ENCODE measurements around the gene AP5S1.

DNA sequence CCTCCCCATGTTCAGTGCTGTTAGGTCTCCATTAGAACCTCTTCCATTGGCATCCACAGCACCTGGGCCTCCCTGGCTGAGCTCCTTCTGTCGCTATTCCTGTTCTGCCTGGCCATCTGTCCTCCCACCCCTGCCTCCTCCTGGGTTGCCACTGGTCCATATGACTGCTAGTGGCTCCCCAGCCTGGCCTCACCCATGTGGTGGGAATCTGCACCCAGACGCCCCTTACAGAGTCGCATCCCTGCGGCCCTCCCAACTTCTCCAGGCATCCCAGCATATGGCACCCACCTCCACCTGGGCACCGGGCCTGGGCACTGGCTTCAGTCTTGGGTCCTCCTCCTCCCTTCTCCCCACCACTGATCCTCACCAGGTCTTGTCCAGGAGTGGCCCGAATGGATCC is 16.5 kb upstream of the AP5S1 start:
- TF ChIP-seq, protein P1, sequence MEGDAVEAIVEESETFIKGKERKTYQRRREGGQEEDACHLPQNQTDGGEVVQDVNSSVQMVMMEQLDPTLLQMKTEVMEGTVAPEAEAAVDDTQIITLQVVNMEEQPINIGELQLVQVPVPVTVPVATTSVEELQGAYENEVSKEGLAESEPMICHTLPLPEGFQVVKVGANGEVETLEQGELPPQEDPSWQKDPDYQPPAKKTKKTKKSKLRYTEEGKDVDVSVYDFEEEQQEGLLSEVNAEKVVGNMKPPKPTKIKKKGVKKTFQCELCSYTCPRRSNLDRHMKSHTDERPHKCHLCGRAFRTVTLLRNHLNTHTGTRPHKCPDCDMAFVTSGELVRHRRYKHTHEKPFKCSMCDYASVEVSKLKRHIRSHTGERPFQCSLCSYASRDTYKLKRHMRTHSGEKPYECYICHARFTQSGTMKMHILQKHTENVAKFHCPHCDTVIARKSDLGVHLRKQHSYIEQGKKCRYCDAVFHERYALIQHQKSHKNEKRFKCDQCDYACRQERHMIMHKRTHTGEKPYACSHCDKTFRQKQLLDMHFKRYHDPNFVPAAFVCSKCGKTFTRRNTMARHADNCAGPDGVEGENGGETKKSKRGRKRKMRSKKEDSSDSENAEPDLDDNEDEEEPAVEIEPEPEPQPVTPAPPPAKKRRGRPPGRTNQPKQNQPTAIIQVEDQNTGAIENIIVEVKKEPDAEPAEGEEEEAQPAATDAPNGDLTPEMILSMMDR (conservative IDR thresholded peaks at IDR 0.05 in 1 of 2, IDR thresholded peaks at IDR 0.05 in 1 of 2; ENCODE audit: extremely low read depth in 1 of 2, insufficient read depth in 1 of 2, low read depth in 1 of 2, low read length in 2 of 2) = no peak
- no peak for TF ChIP-seq EZH2 (IDR thresholded peaks at IDR 0.05; ENCODE audit: borderline replicate concordance, low read length)
